Testis (tissue), 3 donors: ENCODE data around the gene RBM22. TPM values are rescaled to one million over a fixed set of nuclear protein-coding genes. Genes with fewer than 3 reads are reported as not detected.
A peak's percentile ranks its signal among the peaks of the same experiment; 100 is the strongest.

Experiments used
- DNase-seq: peaks from one replicate; pipeline ENCODE4 v3.0.0-alpha.2; 2019
- H3K27ac ChIP-seq, 2 donors: fragments of 200-600 bp; sonication (generic); one replicate each; pipeline ENCODE4 v1.5.1; 2019
- H3K27me3 ChIP-seq: fragments of 200-600 bp; sonication (generic); one replicate; pipeline ENCODE4 v1.5.1; 2019
- H3K36me3 ChIP-seq: fragments of 200-600 bp; sonication (generic); one replicate; pipeline ENCODE4 v1.5.1; 2017; ENCODE audit warnings: low read depth; ENCODE audit errors: missing control alignments
- H3K4me1 ChIP-seq: fragments of 200-600 bp; sonication (generic); one replicate; pipeline ENCODE4 v1.5.1; 2019
- H3K4me3 ChIP-seq, 2 donors: fragments of 200-600 bp; sonication (generic); one replicate each; pipeline ENCODE4 v1.5.1; 2017 to 2019
- H3K9me3 ChIP-seq: fragments of 200-600 bp; sonication (generic); one replicate; pipeline ENCODE4 v1.5.1; 2017
- CTCF ChIP-seq, 3 experiments: fragments of 450-650 bp in 2 of 3; fragments of 200-600 bp in 1 of 3; sonication (generic) in 1 of 3; IDR thresholded peaks; one replicate each; pipeline ENCODE4 v1.5.1; 2016 to 2019; ENCODE audit warnings: antibody characterized with exemption in 3 of 3, mild to moderate bottlenecking in 2 of 3, moderate library complexity in 1 of 3
- POLR2A ChIP-seq: fragments of 450-650 bp; IDR thresholded peaks from one replicate; pipeline ENCODE4 v1.6.1; 2017; ENCODE audit warnings: antibody characterized with exemption, mild to moderate bottlenecking, moderate library complexity
- WGBS, 2 donors: methylation state at CpG; one replicate each; pipeline ENCODE4 v1.1.5; 2018; 5-methylcytosine and 5-hydroxymethylcytosine counted together
- intact Hi-C: fragments of 100-400 bp; cut with DNase I; formaldehyde crosslinking; loops from one replicate; pipeline ENCODE4 v1.15.1; 2023; ENCODE audit warnings: low total_unique reads
- polyA plus RNA-seq: library from polyadenylated mRNA; stranded (reverse); fragments of 350-450 nt; fragmentation: Illumina TruSeq; extraction: RNeasy Lipid Tissue Mini Kit (QIAGEN cat#74804); gene quantifications from one replicate; pipeline ENCODE4 v1.2.3, GENCODE V29; 2014; ENCODE audit warnings: low read depth, low replicate concordance; ENCODE audit not compliant: insufficient read depth
- total RNA-seq, 2 donors: library from RNA; depleted of rRNA; stranded (reverse); fragments of >200 nt; gene quantifications; one replicate each; pipeline ENCODE4 v1.2.3, GENCODE V29; 2016

Gene RBM22
- total and polyA plus RNA-seq, 3 donors from 2014 or later, result 37.7 to 40.1 (median 38.5) TPM

GRCh38 chr5:150674341-150674821 is 26.5 kb downstream of the RBM22 start:
- WGBS, 2 donors, result 39 to 50% methylated on average over 4 of the region's 4 CpGs
- no peak for TF ChIP-seq CTCF (IDR thresholded peaks at IDR 0.05)
- no peak for TF ChIP-seq POLR2A
- peak; percentile 84 for DNase-seq
- H3K4me3 ChIP-seq, result no peak overlapping the region
- no peaks in the 10 kb centered on the region for H3K9me3 ChIP-seq
- intact Hi-C loops, result no loop called here
- peak overlapping the region in 1 of 2 donors; percentile 1 for H3K27ac ChIP-seq
- H3K36me3 ChIP-seq, result no peaks in the 10 kb centered on the region
- no peaks in the 10 kb centered on the region for H3K27me3 ChIP-seq
- peaks cover 30% of the 10 kb centered on the region for H3K4me1 ChIP-seq

GRCh38 chr5:150672884-150673275 is 28.0 kb downstream of the RBM22 start:
- Histone ChIP-seq H3K36me3 (no peaks in the 10 kb centered on the region), H3K4me1 (peaks cover 30% of the 10 kb centered on the region), H3K4me3 (peak overlapping the region in 1 of 2 donors; percentile 67), H3K27me3 (no peaks in the 10 kb centered on the region), H3K27ac (peak overlapping the region in 1 of 2 donors; percentile 79), H3K9me3 (no peaks in the 10 kb centered on the region)
- TF ChIP-seq CTCF (IDR thresholded peaks at IDR 0.05) (no peak), POLR2A (no peak)
- intact Hi-C loops, result no loop called here
- DNase-seq, result no peak
- 45 to 72% methylated on average over 7 of the region's 7 CpGs for WGBS, 2 donors

- DNase-seq, result peak; percentile 45
- no peak for TF ChIP-seq CTCF (IDR thresholded peaks at IDR 0.05)
- TF ChIP-seq POLR2A, result no peak
- WGBS, 2 donors, result 8% methylated on average over 20 to 31 of the region's 38 CpGs
- no peaks in the 10 kb centered on the region for H3K27me3 ChIP-seq
- no peaks in the 10 kb centered on the region for H3K9me3 ChIP-seq
- H3K4me1 ChIP-seq, result peaks cover 30% of the 10 kb centered on the region
- peak overlapping the region; percentile 64 to 79 for H3K27ac ChIP-seq
- H3K36me3 ChIP-seq, result no peaks in the 10 kb centered on the region
- intact Hi-C loops, result no loop called here
- peak overlapping the region; percentile 52 to 67 for H3K4me3 ChIP-seq
Measured at GRCh38 chr5:150672237-150672883, 28.5 kb downstream of the RBM22 start.

- H3K27ac ChIP-seq, result peak overlapping the region; percentile 64 to 79
- peaks cover 30% of the 10 kb centered on the region for H3K4me1 ChIP-seq
- intact Hi-C loops, result no loop called here
- H3K9me3 ChIP-seq, result no peaks in the 10 kb centered on the region
- DNase-seq, result no peak
- peak overlapping the region; percentile 52 to 67 for H3K4me3 ChIP-seq
- TF ChIP-seq CTCF (IDR thresholded peaks at IDR 0.05) (no peak), POLR2A (no peak)
- no peaks in the 10 kb centered on the region for H3K36me3 ChIP-seq
- H3K27me3 ChIP-seq, result no peaks in the 10 kb centered on the region
- WGBS, 2 donors, result 6 to 9% methylated on average over 24 to 45 of the region's 51 CpGs
Measured at GRCh38 chr5:150671509-150672236, 29.2 kb downstream of the RBM22 start.
